Activated T-helper 17 cell treated with anti-CD3 and anti-CD28 coated beads, Interleukin-2, amount 50 U/mL, for 72 hours (primary cell): ENCODE measurements around the gene PYGM. TPM values are rescaled to one million over a fixed set of nuclear protein-coding genes. Genes with fewer than 3 reads are reported as not detected.

Source experiments
- ATAC-seq: fragments of 150-1000 bp; cut with Tn5 transposase; replicated peaks from 2 replicates; pipeline ENCODE4 v1.10.0; 2021; ENCODE audit warnings: mild to moderate bottlenecking, moderate library complexity
- H3K27ac Mint-ChIP-seq: one replicate; pipeline ENCODE4 v1.8.0; 2022; ENCODE audit warnings: mixed read lengths
- H3K27me3 Mint-ChIP-seq: one replicate; pipeline ENCODE4 v1.8.0; 2022; ENCODE audit warnings: mixed read lengths
- H3K36me3 Mint-ChIP-seq: one replicate; pipeline ENCODE4 v1.8.0; 2022; ENCODE audit warnings: low read depth, mild to moderate bottlenecking, mixed read lengths
- H3K4me1 Mint-ChIP-seq: one replicate; pipeline ENCODE4 v1.8.0; 2022; ENCODE audit warnings: mixed read lengths
- H3K4me3 Mint-ChIP-seq: one replicate; pipeline ENCODE4 v1.8.0; 2022; ENCODE audit warnings: mild to moderate bottlenecking, mixed read lengths
- H3K9me3 Mint-ChIP-seq: one replicate; pipeline ENCODE4 v1.8.0; 2022; ENCODE audit warnings: mixed read lengths
- total RNA-seq, 2 donors: library from RNA; stranded (reverse); gene quantifications; one replicate each; pipeline ENCODE4 v1.2.3, GENCODE V29; 2022

The PYGM gene
- total RNA-seq, 2 donors from 2014 or later, result 4.0 to 4.7 TPM

GRCh38 chr11:64766881-64767280 lies 7.1 kb upstream of the PYGM start:
- Mint-ChIP-seq H3K27me3 (no peaks in the 10 kb centered on the region), H3K4me1 (peaks cover 60% of the 10 kb centered on the region), H3K27ac (no peak overlapping the region), H3K36me3 (peaks cover 100% of the 10 kb centered on the region), H3K4me3 (no peak overlapping the region), H3K9me3 (no peaks in the 10 kb centered on the region)
- no peak for ATAC-seq

- H3K36me3 Mint-ChIP-seq, result peaks cover 96% of the 10 kb centered on the region
Observed at GRCh38 chr11:64765851-64766665, 6.3 kb upstream of the PYGM start.

GRCh38 chr11:64765291-64765850 lies 5.6 kb upstream of the PYGM start:
- H3K4me1 Mint-ChIP-seq, result peaks cover 46% of the 10 kb centered on the region
- ATAC-seq, result no peak
- H3K4me3 Mint-ChIP-seq, result peak overlapping the region; percentile 61
- peak overlapping the region; percentile 88 for H3K27ac Mint-ChIP-seq
- no peaks in the 10 kb centered on the region for H3K27me3 Mint-ChIP-seq
- H3K9me3 Mint-ChIP-seq, result no peaks in the 10 kb centered on the region
- H3K36me3 Mint-ChIP-seq, result peaks cover 89% of the 10 kb centered on the region

More at GRCh38 chr11:64765851-64766665, 6.3 kb upstream of the PYGM start:
- ATAC-seq, result no peak
- peaks cover 53% of the 10 kb centered on the region for H3K4me1 Mint-ChIP-seq
- peak overlapping the region; percentile 61 for H3K4me3 Mint-ChIP-seq
- H3K27me3 Mint-ChIP-seq, result no peaks in the 10 kb centered on the region
- no peaks in the 10 kb centered on the region for H3K9me3 Mint-ChIP-seq
- H3K27ac Mint-ChIP-seq, result no peak overlapping the region

- no peaks in the 10 kb centered on the region for H3K9me3 Mint-ChIP-seq
- peak overlapping the region; percentile 88 for H3K27ac Mint-ChIP-seq
- H3K4me1 Mint-ChIP-seq, result peaks cover 44% of the 10 kb centered on the region
- peak overlapping the region; percentile 61 for H3K4me3 Mint-ChIP-seq
- no peaks in the 10 kb centered on the region for H3K27me3 Mint-ChIP-seq
- no peak for ATAC-seq
- peaks cover 83% of the 10 kb centered on the region for H3K36me3 Mint-ChIP-seq
Observed at GRCh38 chr11:64764753-64765152, 5.0 kb upstream of the PYGM start.

GRCh38 chr11:64764040-64764611 lies 4.4 kb upstream of the PYGM start:
- no peak for ATAC-seq
- peaks cover 38% of the 10 kb centered on the region for H3K4me1 Mint-ChIP-seq
- H3K27me3 Mint-ChIP-seq, result no peaks in the 10 kb centered on the region
- H3K9me3 Mint-ChIP-seq, result no peaks in the 10 kb centered on the region
- H3K27ac Mint-ChIP-seq, result peak overlapping the region; percentile 88
- H3K36me3 Mint-ChIP-seq, result peaks cover 77% of the 10 kb centered on the region
- peak overlapping the region; percentile 61 for H3K4me3 Mint-ChIP-seq

GRCh38 chr11:64763526-64764039 lies 3.8 kb upstream of the PYGM start:
- no peaks in the 10 kb centered on the region for H3K27me3 Mint-ChIP-seq
- no peak for ATAC-seq
- peak overlapping the region; percentile 88 for H3K27ac Mint-ChIP-seq
- H3K36me3 Mint-ChIP-seq, result peaks cover 71% of the 10 kb centered on the region
- H3K4me1 Mint-ChIP-seq, result peaks cover 37% of the 10 kb centered on the region
- no peaks in the 10 kb centered on the region for H3K9me3 Mint-ChIP-seq
- H3K4me3 Mint-ChIP-seq, result peak overlapping the region; percentile 61

GRCh38 chr11:64762674-64763525 lies 3.1 kb upstream of the PYGM start:
- ATAC-seq, result no peak
- H3K4me1 Mint-ChIP-seq, result peaks cover 30% of the 10 kb centered on the region
- H3K27ac Mint-ChIP-seq, result peak overlapping the region; percentile 37
- no peaks in the 10 kb centered on the region for H3K9me3 Mint-ChIP-seq
- H3K27me3 Mint-ChIP-seq, result no peaks in the 10 kb centered on the region
- peak overlapping the region; percentile 61 for H3K4me3 Mint-ChIP-seq
- peaks cover 64% of the 10 kb centered on the region for H3K36me3 Mint-ChIP-seq

GRCh38 chr11:64762277-64762673 lies 2.5 kb upstream of the PYGM start:
- peak overlapping the region; percentile 37 for H3K27ac Mint-ChIP-seq
- H3K36me3 Mint-ChIP-seq, result peaks cover 58% of the 10 kb centered on the region
- no peak overlapping the region for H3K4me3 Mint-ChIP-seq
- ATAC-seq, result no peak
- no peaks in the 10 kb centered on the region for H3K9me3 Mint-ChIP-seq
- H3K4me1 Mint-ChIP-seq, result peaks cover 27% of the 10 kb centered on the region
- H3K27me3 Mint-ChIP-seq, result no peaks in the 10 kb centered on the region

GRCh38 chr11:64760759-64761420 lies 1.1 kb upstream of the PYGM start:
- peak overlapping the region; percentile 58 for H3K27ac Mint-ChIP-seq
- peaks cover 23% of the 10 kb centered on the region for H3K4me1 Mint-ChIP-seq
- no peaks in the 10 kb centered on the region for H3K27me3 Mint-ChIP-seq
- peaks cover 44% of the 10 kb centered on the region for H3K36me3 Mint-ChIP-seq
- ATAC-seq, result no peak
- no peaks in the 10 kb centered on the region for H3K9me3 Mint-ChIP-seq
- no peak overlapping the region for H3K4me3 Mint-ChIP-seq

- ATAC-seq, result no peak
- H3K4me3 Mint-ChIP-seq, result no peak overlapping the region
- peaks cover 11% of the 10 kb centered on the region for H3K4me1 Mint-ChIP-seq
- H3K27ac Mint-ChIP-seq, result peak overlapping the region; percentile 58
- no peaks in the 10 kb centered on the region for H3K9me3 Mint-ChIP-seq
- peaks cover 28% of the 10 kb centered on the region for H3K36me3 Mint-ChIP-seq
- H3K27me3 Mint-ChIP-seq, result no peaks in the 10 kb centered on the region
Observed at GRCh38 chr11:64759131-64759721, 548 bp downstream of the PYGM start.

- Mint-ChIP-seq H3K36me3 (peaks cover 20% of the 10 kb centered on the region), H3K27me3 (no peaks in the 10 kb centered on the region), H3K4me3 (no peak overlapping the region), H3K27ac (no peak overlapping the region), H3K9me3 (no peaks in the 10 kb centered on the region), H3K4me1 (peaks cover 7% of the 10 kb centered on the region)
- no peak for ATAC-seq
Observed at GRCh38 chr11:64758330-64759079, 1.3 kb downstream of the PYGM start.

GRCh38 chr11:64757549-64758329 lies 2.0 kb downstream of the PYGM start:
- Mint-ChIP-seq H3K4me3 (no peak overlapping the region), H3K9me3 (no peaks in the 10 kb centered on the region), H3K4me1 (peaks cover 3% of the 10 kb centered on the region), H3K27ac (peak overlapping the region; percentile 40), H3K36me3 (peaks cover 13% of the 10 kb centered on the region), H3K27me3 (no peaks in the 10 kb centered on the region)
- ATAC-seq, result no peak
